NCI-H128 (cell line): Measurements from ENCODE around the gene FBXO15.

Experiments used
- DNase-seq: peaks from one replicate; lab custom pipeline; 2025; ENCODE audit not compliant: unreplicated experiment; lab: John Stamatoyannopoulos, UW

The FBXO15 gene

GRCh38 chr18:74147779-74148542, at the start of gene FBXO15, which contains the start of gene TIMM21:
FBXO15 (minus strand) TSS chr18:74147834; CDS start chr18:74147785, 49 bp downstream.
TIMM21 (plus strand) TSS chr18:74148523; CDS start chr18:74148809, 286 bp downstream.
- DNase-seq = peak; percentile 97

GRCh38 chr18:74196220-74197119, 48.8 kb upstream of the FBXO15 start:
- peak; percentile 42 for DNase-seq

GRCh38 chr18:74194691-74195090, 47.1 kb upstream of the FBXO15 start:
- DNase-seq = no peak

GRCh38 chr18:74191577-74191976, 43.9 kb upstream of the FBXO15 start:
- DNase-seq = no peak

- DNase-seq = no peak
These were observed 42.5 kb upstream of the FBXO15 start for GRCh38 chr18:74190086-74190485.

GRCh38 chr18:74186661-74187060, 39.0 kb upstream of the FBXO15 start:
- DNase-seq = no peak

GRCh38 chr18:74185860-74186259, 38.2 kb upstream of the FBXO15 start:
- DNase-seq = no peak

GRCh38 chr18:74184875-74185274, 37.2 kb upstream of the FBXO15 start:
- no peak for DNase-seq

GRCh38 chr18:74183130-74183529, 35.5 kb upstream of the FBXO15 start:
- no peak for DNase-seq

GRCh38 chr18:74182335-74182734, 34.7 kb upstream of the FBXO15 start:
- DNase-seq = no peak

GRCh38 chr18:74179623-74180199, 32.1 kb upstream of the FBXO15 start:
- DNase-seq = no peak

GRCh38 chr18:74178884-74179283, 31.2 kb upstream of the FBXO15 start:
- DNase-seq = no peak

- no peak for DNase-seq
These were observed 28.0 kb upstream of the FBXO15 start for GRCh38 chr18:74175658-74176057.

- no peak for DNase-seq
These were observed 25.8 kb upstream of the FBXO15 start for GRCh38 chr18:74173434-74173750.

GRCh38 chr18:74172697-74173433, 25.2 kb upstream of the FBXO15 start:
- DNase-seq = no peak

- no peak for DNase-seq
These were observed 24.4 kb upstream of the FBXO15 start for GRCh38 chr18:74171910-74172606.

GRCh38 chr18:74166386-74166785, 18.8 kb upstream of the FBXO15 start:
- no peak for DNase-seq

- no peak for DNase-seq
These were observed 15.5 kb upstream of the FBXO15 start for GRCh38 chr18:74163019-74163660.

GRCh38 chr18:74155276-74155675, 7.6 kb upstream of the FBXO15 start:
- no peak for DNase-seq

GRCh38 chr18:74154716-74155115, 7.1 kb upstream of the FBXO15 start:
- no peak for DNase-seq
